Measurements from ENCODE around the gene PCGF3. TPM values are rescaled to one million over a fixed set of nuclear protein-coding genes. Genes with fewer than 3 reads are reported as not detected.

PCGF3 gene
- total RNA-seq, 2 donors from 2014 or later: 59.0 to 135 TPM

DNA sequence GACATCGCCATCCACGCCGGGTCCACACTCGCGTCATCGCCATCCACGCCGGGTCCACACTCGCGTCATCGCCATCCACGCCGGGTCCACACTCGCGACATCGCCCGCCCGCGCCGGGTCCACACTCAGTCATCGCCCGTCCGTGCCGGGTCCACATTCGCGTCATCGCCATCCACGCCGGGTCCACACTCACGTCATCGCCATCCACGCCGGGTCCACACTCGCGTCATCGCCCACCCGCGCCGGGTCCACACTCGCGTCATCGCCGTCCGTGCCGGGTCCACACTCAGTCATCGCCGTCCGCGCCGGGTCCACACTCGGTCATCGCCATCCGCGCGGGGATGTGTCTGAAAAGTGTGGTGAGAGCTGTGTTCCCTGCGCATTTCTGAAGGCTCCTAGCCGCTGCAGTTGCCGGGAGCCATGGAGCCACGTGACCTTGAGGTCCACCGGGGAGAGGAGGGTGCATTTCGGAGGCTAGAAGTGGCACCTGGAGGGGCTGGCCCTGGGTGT, 17.3 kb downstream of the PCGF3 start:
- H3K27me3 ChIP-seq (replicated peaks; ENCODE audit: insufficient read depth): no peaks in the 10 kb centered on the region
- H3K4me3 ChIP-seq: no peak overlapping the region
- WGBS: 95% methylated on average over 61 of the region's 61 CpGs
- DNase-seq (ENCODE audit: low spot score): no peak
- intact Hi-C loops (cut with DNase I): no loop called here
- H3K4me1 ChIP-seq (replicated peaks): no peaks in the 10 kb centered on the region
- no peak for TF ChIP-seq POLR2AphosphoS5 (IDR thresholded peaks at IDR 0.05)
- TF ChIP-seq, protein P1, sequence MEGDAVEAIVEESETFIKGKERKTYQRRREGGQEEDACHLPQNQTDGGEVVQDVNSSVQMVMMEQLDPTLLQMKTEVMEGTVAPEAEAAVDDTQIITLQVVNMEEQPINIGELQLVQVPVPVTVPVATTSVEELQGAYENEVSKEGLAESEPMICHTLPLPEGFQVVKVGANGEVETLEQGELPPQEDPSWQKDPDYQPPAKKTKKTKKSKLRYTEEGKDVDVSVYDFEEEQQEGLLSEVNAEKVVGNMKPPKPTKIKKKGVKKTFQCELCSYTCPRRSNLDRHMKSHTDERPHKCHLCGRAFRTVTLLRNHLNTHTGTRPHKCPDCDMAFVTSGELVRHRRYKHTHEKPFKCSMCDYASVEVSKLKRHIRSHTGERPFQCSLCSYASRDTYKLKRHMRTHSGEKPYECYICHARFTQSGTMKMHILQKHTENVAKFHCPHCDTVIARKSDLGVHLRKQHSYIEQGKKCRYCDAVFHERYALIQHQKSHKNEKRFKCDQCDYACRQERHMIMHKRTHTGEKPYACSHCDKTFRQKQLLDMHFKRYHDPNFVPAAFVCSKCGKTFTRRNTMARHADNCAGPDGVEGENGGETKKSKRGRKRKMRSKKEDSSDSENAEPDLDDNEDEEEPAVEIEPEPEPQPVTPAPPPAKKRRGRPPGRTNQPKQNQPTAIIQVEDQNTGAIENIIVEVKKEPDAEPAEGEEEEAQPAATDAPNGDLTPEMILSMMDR (IDR thresholded peaks at IDR 0.05): no peak
- no peak for TF ChIP-seq POLR2A (IDR thresholded peaks at IDR 0.05)
- H3K36me3 ChIP-seq: no peaks in the 10 kb centered on the region
- no peak overlapping the region for H3K27ac ChIP-seq
- no peaks in the 10 kb centered on the region for H3K9me3 ChIP-seq

DNA sequence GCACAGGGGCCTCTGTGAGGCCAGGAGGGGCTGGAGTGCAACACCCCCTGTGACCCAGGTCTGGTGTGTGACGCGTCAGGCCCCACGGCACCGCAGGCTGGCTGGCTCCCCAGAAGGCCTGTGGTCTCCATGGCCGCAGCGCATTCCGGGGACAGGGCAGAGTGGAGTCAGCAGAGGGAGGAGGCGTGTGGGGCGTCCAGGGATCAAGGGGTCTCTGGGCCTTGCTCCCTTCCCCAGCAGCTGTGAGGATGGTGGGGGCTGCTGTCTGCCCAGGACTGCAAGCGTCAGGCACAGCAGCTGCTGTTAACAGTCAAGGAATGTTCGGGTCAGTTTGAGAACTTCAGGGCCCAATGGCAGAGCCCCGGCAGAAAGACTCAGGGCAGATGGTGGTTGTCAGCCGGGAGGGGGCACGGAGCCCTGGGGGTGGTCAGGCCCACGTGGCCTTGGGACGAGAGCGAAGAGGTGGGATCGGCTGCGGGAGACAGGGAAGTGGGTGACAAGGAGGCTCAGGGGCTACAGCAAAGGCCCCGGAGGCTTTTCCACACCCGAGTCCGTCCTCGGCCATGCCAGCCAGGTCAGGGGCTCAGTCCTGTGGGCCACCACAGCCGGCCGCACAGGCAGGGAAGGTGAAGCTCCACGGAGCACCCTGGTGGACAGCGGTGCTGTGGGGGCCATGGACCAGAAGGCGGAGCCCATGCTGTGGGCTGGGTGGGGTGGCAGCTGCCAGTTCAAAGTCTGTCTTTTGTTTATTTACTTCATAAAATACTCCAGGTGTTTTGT, 18.3 kb downstream of the PCGF3 start:
- Histone ChIP-seq H3K4me1 (replicated peaks) (no peaks in the 10 kb centered on the region), H3K9me3 (no peaks in the 10 kb centered on the region), H3K27me3 (replicated peaks; ENCODE audit: insufficient read depth) (no peaks in the 10 kb centered on the region), H3K36me3 (no peaks in the 10 kb centered on the region), H3K27ac (no peak overlapping the region), H3K4me3 (no peak overlapping the region)
- WGBS: 97% methylated on average over 22 of the region's 28 CpGs
- intact Hi-C loops (cut with DNase I): no loop called here
- TF ChIP-seq POLR2AphosphoS5 (IDR thresholded peaks at IDR 0.05): no peak
- TF ChIP-seq, protein P1 (IDR thresholded peaks at IDR 0.05): no peak
- no peak for TF ChIP-seq POLR2A (IDR thresholded peaks at IDR 0.05)
- DNase-seq (ENCODE audit: low spot score): no peak

DNA sequence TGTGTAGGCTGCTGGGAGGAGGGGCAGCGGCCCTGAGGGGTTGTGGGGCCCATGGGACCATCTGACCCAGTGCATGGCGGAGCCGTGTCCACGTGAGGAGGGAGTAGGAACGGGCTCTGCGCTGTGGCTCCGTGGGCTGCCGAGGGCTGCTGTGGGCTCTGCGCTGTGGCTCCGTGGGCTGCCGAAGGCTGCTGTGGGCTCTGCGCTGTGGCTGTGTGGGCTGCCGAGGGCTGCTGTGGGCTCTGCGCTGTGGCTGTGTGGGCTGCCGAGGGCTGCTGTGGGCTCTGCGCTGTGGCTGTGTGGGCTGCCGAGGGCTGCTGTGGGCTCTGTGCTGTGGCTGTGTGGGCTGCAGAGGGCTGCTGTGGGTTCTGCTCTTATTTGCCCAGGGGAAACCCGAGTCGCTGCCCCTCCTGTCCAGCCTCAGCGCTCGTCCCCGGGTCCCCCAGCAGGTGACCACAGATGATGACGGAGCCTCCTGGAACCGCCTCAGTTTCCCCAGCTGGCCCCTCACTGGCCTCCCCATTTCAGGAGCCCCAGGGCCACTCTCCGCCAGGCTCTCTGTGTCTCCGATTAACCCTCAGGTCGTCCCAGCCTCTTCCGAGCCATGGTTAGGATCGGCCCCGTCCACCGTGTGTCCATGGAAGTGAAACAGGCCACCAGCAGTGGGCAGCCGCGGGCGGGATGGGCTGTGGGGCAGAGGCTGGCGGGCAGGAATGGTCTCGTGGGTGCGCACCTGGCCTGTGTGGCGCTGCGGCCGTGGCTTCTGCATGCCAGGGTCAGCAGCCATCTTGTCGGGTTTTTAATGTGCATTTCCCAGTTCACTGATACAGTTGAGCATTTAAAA, 20.0 kb downstream of the PCGF3 start:
- intact Hi-C loops (cut with DNase I): no loop called here
- Histone ChIP-seq H3K27ac (no peak overlapping the region), H3K4me1 (replicated peaks) (no peaks in the 10 kb centered on the region), H3K36me3 (no peaks in the 10 kb centered on the region), H3K4me3 (no peak overlapping the region), H3K27me3 (replicated peaks; ENCODE audit: insufficient read depth) (no peaks in the 10 kb centered on the region), H3K9me3 (no peaks in the 10 kb centered on the region)
- TF ChIP-seq POLR2A (IDR thresholded peaks at IDR 0.05): no peak
- no peak for TF ChIP-seq POLR2AphosphoS5 (IDR thresholded peaks at IDR 0.05)
- TF ChIP-seq, protein P1 (IDR thresholded peaks at IDR 0.05): no peak
- no peak for DNase-seq (ENCODE audit: low spot score)
- WGBS: 90% methylated on average over 36 of the region's 41 CpGs

GRCh38 chr4:726235-726787, 20.7 kb downstream of the PCGF3 start:
- 43% methylated on average over 16 of the region's 16 CpGs for WGBS
- no peaks in the 10 kb centered on the region for H3K4me1 ChIP-seq (replicated peaks)
- DNase-seq (ENCODE audit: low spot score): no peak
- H3K36me3 ChIP-seq: no peaks in the 10 kb centered on the region
- H3K27me3 ChIP-seq (replicated peaks; ENCODE audit: insufficient read depth): no peaks in the 10 kb centered on the region
- H3K9me3 ChIP-seq: no peaks in the 10 kb centered on the region
- no peak overlapping the region for H3K27ac ChIP-seq
- TF ChIP-seq POLR2A (IDR thresholded peaks at IDR 0.05) (no peak), POLR2AphosphoS5 (IDR thresholded peaks at IDR 0.05) (no peak)
- TF ChIP-seq, protein P1 (IDR thresholded peaks at IDR 0.05): no peak
- no peak overlapping the region for H3K4me3 ChIP-seq
- intact Hi-C loops (cut with DNase I): no loop called here

Data from prostate gland (tissue), 2 donors.